ENCODE data around the gene DNASE1.
"Not testable (repeated sequence)": the region's sequence is repeated elsewhere in the genome, so short reads cannot be mapped to it uniquely, and the experiment has no call there.

Gene DNASE1

GRCh38 chr16:3641801-3642396, 12.6 kb upstream of the DNASE1 start:
- no peak for DNase-seq

GRCh38 chr16:3642397-3643094, 11.9 kb upstream of the DNASE1 start:
- no peak for DNase-seq

GRCh38 chr16:3643095-3643730, 11.3 kb upstream of the DNASE1 start:
- DNase-seq: no peak

GRCh38 chr16:3645108-3645503, 9.4 kb upstream of the DNASE1 start:
- no peak for DNase-seq

GRCh38 chr16:3645504-3646347, 8.8 kb upstream of the DNASE1 start:
- no peak for DNase-seq

- DNase-seq: no peak
These were observed 8.1 kb upstream of the DNASE1 start for GRCh38 chr16:3646348-3646920.

- DNase-seq: no peak
These were observed 3.7 kb upstream of the DNASE1 start for GRCh38 chr16:3650631-3651265.

- DNase-seq: no peak
These were observed 2.8 kb upstream of the DNASE1 start for GRCh38 chr16:3651461-3652372.

- DNase-seq: no peak
These were observed 1.9 kb upstream of the DNASE1 start for GRCh38 chr16:3652373-3653195.

- no peak for DNase-seq
These were observed 522 bp downstream of the DNASE1 start for GRCh38 chr16:3655030-3655395.

- no peak for DNase-seq
These were observed 1.1 kb downstream of the DNASE1 start for GRCh38 chr16:3655396-3656159.

- not testable (repeated sequence) for DNase-seq
These were observed 1.6 kb downstream of the DNASE1 start for GRCh38 chr16:3656160-3656490.

- peak; percentile 32 for DNase-seq
These were observed 2.3 kb downstream of the DNASE1 start for GRCh38 chr16:3656491-3657468.

- DNase-seq: no peak
These were observed 4.8 kb downstream of the DNASE1 start for GRCh38 chr16:3659251-3659650.

GRCh38 chr16:3661311-3661710, 6.8 kb downstream of the DNASE1 start:
- DNase-seq: no peak

GRCh38 chr16:3661922-3662321, 7.4 kb downstream of the DNASE1 start:
- DNase-seq: no peak

GRCh38 chr16:3662601-3663000, 8.1 kb downstream of the DNASE1 start:
- no peak for DNase-seq

- no peak for DNase-seq
These were observed 9.9 kb downstream of the DNASE1 start for GRCh38 chr16:3664187-3664896.

All from activated naive CD4-positive, alpha-beta T cell treated with Interleukin-2 at 50 U/mL for 16 hours (primary cell).